HS-27A (cell line): Measurements from ENCODE around the gene CYSLTR2.

Source experiments
- DNase-seq: peaks from one replicate; pipeline ENCODE4 v3.0.0-alpha.2; 2012; ENCODE audit warnings: low read depth, missing footprints

CYSLTR2 gene

GRCh38 chr13:48653472-48653939, at the start of gene CYSLTR2:
CYSLTR2 (plus strand) TSS chr13:48653929; CDS start chr13:48706818, 52,889 bp downstream.
- no peak for DNase-seq

GRCh38 chr13:48615049-48615448, 38.7 kb upstream of the CYSLTR2 start:
- no peak for DNase-seq

- DNase-seq, result no peak
Measured at GRCh38 chr13:48618937-48619336, 34.8 kb upstream of the CYSLTR2 start.

- no peak for DNase-seq
Measured at GRCh38 chr13:48621056-48621455, 32.7 kb upstream of the CYSLTR2 start.

GRCh38 chr13:48624016-48624415, 29.7 kb upstream of the CYSLTR2 start:
- no peak for DNase-seq

GRCh38 chr13:48624858-48625257, 28.9 kb upstream of the CYSLTR2 start:
- no peak for DNase-seq

GRCh38 chr13:48625413-48626076, 28.2 kb upstream of the CYSLTR2 start:
- DNase-seq, result no peak

- DNase-seq, result no peak
Measured at GRCh38 chr13:48626077-48626449, 27.7 kb upstream of the CYSLTR2 start.

- no peak for DNase-seq
Measured at GRCh38 chr13:48626726-48627451, 26.8 kb upstream of the CYSLTR2 start.

GRCh38 chr13:48629277-48629676, 24.5 kb upstream of the CYSLTR2 start:
- no peak for DNase-seq

- DNase-seq, result no peak
Measured at GRCh38 chr13:48630291-48630690, 23.4 kb upstream of the CYSLTR2 start.

GRCh38 chr13:48630773-48631172, 23.0 kb upstream of the CYSLTR2 start:
- DNase-seq, result no peak

GRCh38 chr13:48631441-48631840, 22.3 kb upstream of the CYSLTR2 start:
- DNase-seq, result no peak

GRCh38 chr13:48633700-48634099, 20.0 kb upstream of the CYSLTR2 start:
- DNase-seq, result no peak

- DNase-seq, result no peak
Measured at GRCh38 chr13:48634636-48635035, 19.1 kb upstream of the CYSLTR2 start.

- DNase-seq, result no peak
Measured at GRCh38 chr13:48635478-48635877, 18.3 kb upstream of the CYSLTR2 start.

GRCh38 chr13:48636550-48636949, 17.2 kb upstream of the CYSLTR2 start:
- DNase-seq, result no peak

- DNase-seq, result no peak
Measured at GRCh38 chr13:48637601-48638000, 16.1 kb upstream of the CYSLTR2 start.

GRCh38 chr13:48640767-48641166, 13.0 kb upstream of the CYSLTR2 start:
- no peak for DNase-seq

GRCh38 chr13:48641404-48641803, 12.3 kb upstream of the CYSLTR2 start:
- DNase-seq, result no peak

GRCh38 chr13:48642061-48642460, 11.7 kb upstream of the CYSLTR2 start:
- DNase-seq, result no peak

GRCh38 chr13:48643159-48643558, 10.6 kb upstream of the CYSLTR2 start:
- DNase-seq, result no peak

- no peak for DNase-seq
Measured at GRCh38 chr13:48644141-48644540, 9.6 kb upstream of the CYSLTR2 start.

- no peak for DNase-seq
Measured at GRCh38 chr13:48644951-48645350, 8.8 kb upstream of the CYSLTR2 start.
